HepG2 (cell line): ENCODE measurements around the gene CAMTA2. TPM values are rescaled to one million over a fixed set of nuclear protein-coding genes. Genes with fewer than 3 reads are reported as not detected.

ENCODE experiments used
- ATAC-seq: fragments of 200-7000 bp; cut with Tn5 transposase; 3 replicates; pipeline ENCODE4 v1.9.1; 2020; ENCODE audit warnings: mild to moderate bottlenecking, moderate library complexity
- BruUV-seq: library from RNA; stranded (reverse); fragments of 400-500 nt; replicated peaks from 2 replicates; lab custom pipeline; 2021; lab: Mats Ljungman, UMichigan
- CTCF ChIA-PET: fragments of 300-600 bp; formaldehyde crosslinking; extraction: SDS; loops from one replicate; lab custom pipeline; 2021; ENCODE audit warnings: low total read pairs, inconsistent platforms, low intra/inter-chr PET ratio; lab: Yijun Ruan, JAX
- POLR2A ChIA-PET: fragments of 350-600 bp; sonication (Branson Sonifier 250); formaldehyde crosslinking; loops from one replicate; lab custom pipeline; 2020; ENCODE audit warnings: antibody characterized with exemption, inconsistent platforms; lab: Yijun Ruan, JAX
- DNase-seq: peaks from one replicate; pipeline ENCODE4 v3.0.0-alpha.2; 2015; ENCODE audit warnings: low spot score
- FAIRE-seq: peaks from 3 replicates; lab custom pipeline; 2011; peaks lifted over from hg19 to GRCh38; lab: Jason Lieb, UNC
- H2AFZ ChIP-seq: one replicate; pipeline ENCODE4 v1.6.1; 2011; ENCODE audit warnings: low read length, inconsistent platforms
- H3K27ac ChIP-seq: fragments of 300-600 bp; 3 replicates; pipeline ENCODE4 v1.8.0; 2011; ENCODE audit warnings: mixed run types, mild to moderate bottlenecking, mixed read lengths, low read length, inconsistent platforms; ENCODE audit not compliant: insufficient read depth; ENCODE audit errors: extremely low read length
- H3K27me3 ChIP-seq, 2 experiments: fragments of 200-600 bp in 1 of 2; 2 replicates in 1 of 2; 3 replicates in 1 of 2; pipeline versions ENCODE4 v1.6.0 to v1.8.0; 2011; ENCODE audit warnings: low read length in 2 of 2, mild to moderate bottlenecking in 2 of 2, moderate library complexity in 2 of 2, inconsistent platforms in 1 of 2; ENCODE audit not compliant: insufficient read depth in 2 of 2, control insufficient read depth in 1 of 2
- H3K36me3 ChIP-seq, 2 experiments: fragments of 200-600 bp in 1 of 2; replicated peaks in 1 of 2; 2 replicates in 1 of 2; 3 replicates in 1 of 2; pipeline versions ENCODE4 v1.5.1 to v1.8.0; 2011; ENCODE audit warnings: low read length in 2 of 2, inconsistent platforms in 1 of 2; ENCODE audit not compliant: insufficient read depth in 2 of 2, control insufficient read depth in 1 of 2
- H3K4me1 ChIP-seq: 2 replicates; pipeline ENCODE4 v1.5.1; 2012; ENCODE audit warnings: low read length, inconsistent platforms; ENCODE audit not compliant: insufficient read depth
- H3K4me2 ChIP-seq: 2 replicates; pipeline ENCODE4 v1.6.0; 2011; ENCODE audit warnings: low read depth, low read length, inconsistent platforms
- H3K4me3 ChIP-seq, 3 experiments: fragments of 200-600 bp in 1 of 3; sonication (generic), shearing (Covaris generic) in 1 of 3; replicated peaks in 1 of 3; 2 replicates each; pipeline ENCODE4 v1.5.1; 2011 to 2016; ENCODE audit warnings: low read length in 3 of 3, inconsistent platforms in 2 of 3, low read depth in 2 of 3, mild to moderate bottlenecking in 2 of 3, control low read depth in 1 of 3, mixed read lengths in 1 of 3; ENCODE audit not compliant: insufficient read depth in 1 of 3
- H3K79me2 ChIP-seq: one replicate; pipeline ENCODE4 v1.6.1; 2011; ENCODE audit warnings: low read length, inconsistent platforms; ENCODE audit not compliant: insufficient read depth
- H3K9ac ChIP-seq: 2 replicates; pipeline ENCODE4 v1.6.0; 2011; ENCODE audit warnings: mild to moderate bottlenecking, low read depth, low read length, inconsistent platforms; ENCODE audit not compliant: insufficient read depth
- H3K9me3 ChIP-seq: 2 replicates; pipeline ENCODE4 v1.5.1; 2012; ENCODE audit warnings: mild to moderate bottlenecking, low read length
- H4K20me1 ChIP-seq: 2 replicates; pipeline ENCODE4 v1.6.0; 2011; ENCODE audit warnings: inconsistent platforms, mild to moderate bottlenecking, low read length, moderate library complexity; ENCODE audit not compliant: insufficient read depth
- CAMTA2 ChIP-seq: sonication (generic); formaldehyde crosslinking; IDR thresholded peaks from 2 replicates; pipeline ENCODE4 v1.4.0; 2020; ENCODE audit warnings: mild to moderate bottlenecking, missing genetic modification reagents, borderline replicate concordance
- EED ChIP-seq: sonication (generic); formaldehyde crosslinking; IDR thresholded peaks from 2 replicates; pipeline ENCODE4 v1.5.0; 2020; ENCODE audit warnings: mild to moderate bottlenecking, missing genetic modification reagents
- HNF4A ChIP-seq: sonication (generic); formaldehyde crosslinking; IDR thresholded peaks from 2 replicates; pipeline ENCODE4 v1.4.0; 2020; ENCODE audit warnings: missing genetic modification reagents
- JDP2 ChIP-seq: sonication (generic); formaldehyde crosslinking; IDR thresholded peaks from 2 replicates; pipeline ENCODE4 v1.8.1; 2022; ENCODE audit warnings: missing genetic modification reagents, borderline replicate concordance
- NFE2L1 ChIP-seq: sonication (generic); formaldehyde crosslinking; IDR thresholded peaks from 2 replicates; pipeline ENCODE4 v1.4.0; 2020; ENCODE audit warnings: missing genetic modification reagents, mild to moderate bottlenecking, borderline replicate concordance
- POLR2G ChIP-seq: fragments of 200-400 bp; formaldehyde crosslinking; IDR thresholded peaks from 2 replicates; pipeline ENCODE4 v1.6.1; 2018; ENCODE audit warnings: mild to moderate bottlenecking, low read depth, low read length, moderate library complexity
- RBM22 ChIP-seq: fragments of 200-400 bp; formaldehyde crosslinking; optimal IDR thresholded peaks from 2 replicates; pipeline ENCODE3; 2017; ENCODE audit warnings: mild to moderate bottlenecking, low read length, moderate library complexity
- REPIN1 ChIP-seq: sonication (generic); formaldehyde crosslinking; IDR thresholded peaks from 2 replicates; pipeline ENCODE4 v1.8.0; 2022; ENCODE audit warnings: missing genetic modification reagents, low read depth, mild to moderate bottlenecking, borderline replicate concordance
- SIN3A ChIP-seq: IDR thresholded peaks from 2 replicates; pipeline ENCODE4 v1.6.1; 2011; ENCODE audit warnings: low read depth, mild to moderate bottlenecking, control low read depth, low read length, borderline replicate concordance
- SKI ChIP-seq: fragments of 450-650 bp; IDR thresholded peaks from one replicate; pipeline ENCODE4 v1.6.1; 2018; ENCODE audit warnings: mild to moderate bottlenecking; ENCODE audit not compliant: partially characterized antibody
- THAP8 ChIP-seq: sonication (generic); formaldehyde crosslinking; IDR thresholded peaks from 2 replicates; pipeline ENCODE4 v1.5.1; 2020; ENCODE audit warnings: missing genetic modification reagents, mild to moderate bottlenecking, borderline replicate concordance
- UBTF ChIP-seq: sonication (generic); formaldehyde crosslinking; IDR thresholded peaks from 2 replicates; pipeline ENCODE4 v1.4.0; 2020; ENCODE audit warnings: mild to moderate bottlenecking, missing genetic modification reagents
- ZNF513 ChIP-seq: sonication (generic); formaldehyde crosslinking; conservative IDR thresholded peaks from 2 replicates; pipeline ENCODE4 v1.5.0; 2020; ENCODE audit warnings: missing genetic modification reagents
- ZNF562 ChIP-seq: sonication (generic); formaldehyde crosslinking; IDR thresholded peaks from 2 replicates; pipeline ENCODE4 v1.8.0; 2022; ENCODE audit warnings: missing genetic modification reagents, borderline replicate concordance
- WGBS: methylation state at CpG from one replicate; pipeline ENCODE4 v1.1.6; 2017; ENCODE audit warnings: low lambda C conversion rate; 5-methylcytosine and 5-hydroxymethylcytosine counted together
- in situ Hi-C: cut with HindIII; loops from 2 replicates; pipeline ENCODE4 v1.10.0; 2017; ENCODE audit warnings: low pct_unique_long_range_greater_than_20kb; ENCODE audit not compliant: extremely low pct_ligation_motif_present
- intact Hi-C: fragments of 100-400 bp; cut with micrococcal nuclease; formaldehyde crosslinking; loops from one replicate; pipeline ENCODE4 v1.10.0; 2022; ENCODE audit not compliant: unreplicated experiment
- polyA plus RNA-seq, 8 experiments: library from polyadenylated mRNA; depleted of rRNA in 3 of 8; stranded (reverse) in 7 of 8; unstranded in 1 of 8; fragments of >200 nt; fragmentation: Illumina TruSeq in 4 of 8; extraction: Trizol in 4 of 8; gene quantifications; 2 replicates each; pipeline versions ENCODE4 v1.2.1 to v1.2.3, GENCODE V29; 2011 to 2016; ENCODE audit warnings: low read depth in 4 of 8, missing spikeins in 1 of 8, mixed read lengths in 1 of 8; ENCODE audit not compliant: insufficient read depth in 1 of 8
- total RNA-seq, 5 experiments: library from RNA; depleted of rRNA; stranded (reverse); fragments of >200 nt; fragmentation: Illumina TruSeq; extraction: Trizol; gene quantifications; 2 replicates each; pipeline ENCODE4 v1.2.3, GENCODE V29; 2016; ENCODE audit warnings: low read depth in 1 of 5

The CAMTA2 gene
- total and polyA plus RNA-seq, 2 of the 13 experiments (the other 11 are each of a cell fraction or from before 2014, with no cell fraction given): 4.1 to 7.1 TPM

- no peak for TF ChIP-seq UBTF
- no peak for TF ChIP-seq HNF4A (CRISPR knock-in tag)
- TF ChIP-seq ZNF562 (CRISPR knock-in tag): no peak
- TF ChIP-seq JDP2: no peak
- TF ChIP-seq REPIN1 (CRISPR knock-in tag): no peak
- no peak for TF ChIP-seq EED (CRISPR knock-in tag)
- TF ChIP-seq NFE2L1 (CRISPR knock-in tag): no peak
- TF ChIP-seq, all 625 proteins: peak for 0
Measured at GRCh38 chr17:4978726-4979125, 8.7 kb downstream of the CAMTA2 start (continued).

GRCh38 chr17:4974115-4974670 is 13.3 kb downstream of the CAMTA2 start:
- Histone ChIP-seq H3K9ac (no peak overlapping the region), H3K36me3 (peaks cover 1 to 19% of the 10 kb centered on the region in 2 experiments), H2AFZ (no peak overlapping the region), H3K4me3 (no peak overlapping the region), H3K4me2 (no peak overlapping the region), H3K27me3 (no peaks in the 10 kb centered on the region), H3K9me3 (no peaks in the 10 kb centered on the region), H4K20me1 (no peaks in the 10 kb centered on the region), H3K79me2 (peaks cover 10% of the 10 kb centered on the region), H3K4me1 (peaks cover 27% of the 10 kb centered on the region), H3K27ac (no peak overlapping the region)
- no peak for TF ChIP-seq SKI
- no peak for TF ChIP-seq SIN3A
- TF ChIP-seq RBM22: peak; percentile 47
- no peak for TF ChIP-seq ZNF513
- no peak for TF ChIP-seq THAP8 (CRISPR knock-in tag)
- TF ChIP-seq POLR2G: 0 out of 2 replicates have a peak, but pooled peaks have one; percentile 3
- no peak for TF ChIP-seq CAMTA2 (CRISPR knock-in tag)
- FAIRE-seq: no peak
- DNase-seq: no peak
- ATAC-seq: no peak
- 93% methylated on average over 9 of the region's 9 CpGs for WGBS
- no TSS peak for BruUV-seq
- CTCF ChIA-PET: no interaction called here
- POLR2A ChIA-PET: interaction anchor here (2.6 kb wide), 1 partner anchor 65 kb away, joined by 10 read pairs; no protein-coding TSS in a partner anchor
- in situ Hi-C loops: no loop called here
- intact Hi-C loops: no loop called here
